A549 (cell line): ENCODE data around the gene SLC6A6.

ENCODE experiments used
- CBX2 ChIP-seq: fragments of 200-600 bp; sonication (generic); IDR thresholded peaks from 2 replicates; pipeline ENCODE4 v1.6.1; 2016; ENCODE audit warnings: low read depth, mild to moderate bottlenecking, borderline replicate concordance
- CHD2 ChIP-seq: fragments of 150-350 bp; IDR thresholded peaks from 2 replicates; pipeline ENCODE4 v1.6.1; 2014; ENCODE audit warnings: low read length; ENCODE audit not compliant: partially characterized antibody
- MAFK ChIP-seq: fragments of 450-650 bp; IDR thresholded peaks from 2 replicates; pipeline ENCODE4 v1.6.1; 2014; ENCODE audit not compliant: partially characterized antibody
- RAD21 ChIP-seq, 2 experiments: fragments of >200 bp in 1 of 2; sonication (Bioruptor Twin) in 1 of 2; formaldehyde crosslinking in 1 of 2; IDR thresholded peaks in 1 of 2; conservative IDR thresholded peaks in 1 of 2; 2 replicates in 1 of 2; 3 replicates in 1 of 2; pipeline ENCODE4 v1.6.1; 2012 to 2018; ENCODE audit warnings: inconsistent platforms in 1 of 2
- TF ChIP-seq, protein P1 (sequence below): fragments of 450-650 bp; IDR thresholded peaks from 2 replicates; pipeline ENCODE4 v1.6.1; 2014; ENCODE audit warnings: antibody characterized with exemption
- TF ChIP-seq, protein P2 (sequence below): IDR thresholded peaks from 2 replicates; pipeline ENCODE4 v1.6.1; 2012
- TF ChIP-seq, protein P3 (sequence below): fragments of >200 bp; sonication (Bioruptor Twin); formaldehyde crosslinking; IDR thresholded peaks from 3 replicates; pipeline ENCODE4 v1.5.1; 2016
- TF ChIP-seq, protein P4 (sequence below): fragments of 200-600 bp; sonication (generic); IDR thresholded peaks from 2 replicates; pipeline ENCODE4 v1.6.1; 2016; ENCODE audit warnings: antibody characterized with exemption, mild to moderate bottlenecking, moderate library complexity

DNA sequence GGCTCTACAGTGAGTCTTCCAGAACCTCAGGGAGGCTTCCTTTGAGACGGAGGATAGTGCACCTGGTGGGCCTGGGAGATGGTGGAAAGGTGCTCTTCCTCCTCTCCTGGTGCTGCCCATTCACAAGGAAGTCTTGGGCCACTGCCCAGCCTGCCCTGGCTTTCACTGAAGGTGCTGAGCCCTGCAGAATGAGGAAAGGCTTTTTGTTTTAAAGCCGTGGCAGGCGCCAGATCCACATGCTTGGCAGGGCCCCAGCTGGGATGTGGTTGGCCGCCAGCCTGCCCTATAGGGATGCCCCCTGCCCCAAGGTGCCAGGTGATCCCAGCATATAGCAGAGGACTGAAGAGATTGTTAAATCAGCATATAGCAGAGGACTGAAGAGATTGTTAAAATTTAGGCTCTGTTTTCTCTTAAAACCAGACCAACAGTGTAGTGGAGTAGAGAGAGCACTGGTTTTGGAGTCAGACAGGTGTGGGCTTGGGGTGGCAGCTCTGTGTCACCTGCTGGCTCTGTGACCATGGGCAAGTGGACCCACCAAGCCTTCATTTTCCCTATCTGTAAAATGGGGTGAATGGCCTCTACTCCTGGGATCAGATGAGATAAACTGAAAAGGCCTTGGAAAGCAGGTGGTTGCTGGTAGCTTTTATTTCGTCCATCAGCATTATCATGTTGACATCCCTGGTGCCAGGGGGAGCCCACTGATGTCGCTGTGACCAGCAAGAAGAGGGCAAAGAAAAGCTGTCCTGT lies 53.3 kb downstream of the SLC6A6 start:
- TF ChIP-seq, protein P1, sequence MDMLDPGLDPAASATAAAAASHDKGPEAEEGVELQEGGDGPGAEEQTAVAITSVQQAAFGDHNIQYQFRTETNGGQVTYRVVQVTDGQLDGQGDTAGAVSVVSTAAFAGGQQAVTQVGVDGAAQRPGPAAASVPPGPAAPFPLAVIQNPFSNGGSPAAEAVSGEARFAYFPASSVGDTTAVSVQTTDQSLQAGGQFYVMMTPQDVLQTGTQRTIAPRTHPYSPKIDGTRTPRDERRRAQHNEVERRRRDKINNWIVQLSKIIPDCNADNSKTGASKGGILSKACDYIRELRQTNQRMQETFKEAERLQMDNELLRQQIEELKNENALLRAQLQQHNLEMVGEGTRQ, result no peak
- no peak for TF ChIP-seq RAD21 (conservative IDR thresholded peaks at IDR 0.05 in 1 of 2, IDR thresholded peaks at IDR 0.05 in 1 of 2)
- TF ChIP-seq CHD2, result no peak
- TF ChIP-seq, protein P2, sequence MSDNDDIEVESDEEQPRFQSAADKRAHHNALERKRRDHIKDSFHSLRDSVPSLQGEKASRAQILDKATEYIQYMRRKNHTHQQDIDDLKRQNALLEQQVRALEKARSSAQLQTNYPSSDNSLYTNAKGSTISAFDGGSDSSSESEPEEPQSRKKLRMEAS, result no peak
- TF ChIP-seq, protein P3, sequence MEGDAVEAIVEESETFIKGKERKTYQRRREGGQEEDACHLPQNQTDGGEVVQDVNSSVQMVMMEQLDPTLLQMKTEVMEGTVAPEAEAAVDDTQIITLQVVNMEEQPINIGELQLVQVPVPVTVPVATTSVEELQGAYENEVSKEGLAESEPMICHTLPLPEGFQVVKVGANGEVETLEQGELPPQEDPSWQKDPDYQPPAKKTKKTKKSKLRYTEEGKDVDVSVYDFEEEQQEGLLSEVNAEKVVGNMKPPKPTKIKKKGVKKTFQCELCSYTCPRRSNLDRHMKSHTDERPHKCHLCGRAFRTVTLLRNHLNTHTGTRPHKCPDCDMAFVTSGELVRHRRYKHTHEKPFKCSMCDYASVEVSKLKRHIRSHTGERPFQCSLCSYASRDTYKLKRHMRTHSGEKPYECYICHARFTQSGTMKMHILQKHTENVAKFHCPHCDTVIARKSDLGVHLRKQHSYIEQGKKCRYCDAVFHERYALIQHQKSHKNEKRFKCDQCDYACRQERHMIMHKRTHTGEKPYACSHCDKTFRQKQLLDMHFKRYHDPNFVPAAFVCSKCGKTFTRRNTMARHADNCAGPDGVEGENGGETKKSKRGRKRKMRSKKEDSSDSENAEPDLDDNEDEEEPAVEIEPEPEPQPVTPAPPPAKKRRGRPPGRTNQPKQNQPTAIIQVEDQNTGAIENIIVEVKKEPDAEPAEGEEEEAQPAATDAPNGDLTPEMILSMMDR, result no peak
- TF ChIP-seq, protein P4, sequence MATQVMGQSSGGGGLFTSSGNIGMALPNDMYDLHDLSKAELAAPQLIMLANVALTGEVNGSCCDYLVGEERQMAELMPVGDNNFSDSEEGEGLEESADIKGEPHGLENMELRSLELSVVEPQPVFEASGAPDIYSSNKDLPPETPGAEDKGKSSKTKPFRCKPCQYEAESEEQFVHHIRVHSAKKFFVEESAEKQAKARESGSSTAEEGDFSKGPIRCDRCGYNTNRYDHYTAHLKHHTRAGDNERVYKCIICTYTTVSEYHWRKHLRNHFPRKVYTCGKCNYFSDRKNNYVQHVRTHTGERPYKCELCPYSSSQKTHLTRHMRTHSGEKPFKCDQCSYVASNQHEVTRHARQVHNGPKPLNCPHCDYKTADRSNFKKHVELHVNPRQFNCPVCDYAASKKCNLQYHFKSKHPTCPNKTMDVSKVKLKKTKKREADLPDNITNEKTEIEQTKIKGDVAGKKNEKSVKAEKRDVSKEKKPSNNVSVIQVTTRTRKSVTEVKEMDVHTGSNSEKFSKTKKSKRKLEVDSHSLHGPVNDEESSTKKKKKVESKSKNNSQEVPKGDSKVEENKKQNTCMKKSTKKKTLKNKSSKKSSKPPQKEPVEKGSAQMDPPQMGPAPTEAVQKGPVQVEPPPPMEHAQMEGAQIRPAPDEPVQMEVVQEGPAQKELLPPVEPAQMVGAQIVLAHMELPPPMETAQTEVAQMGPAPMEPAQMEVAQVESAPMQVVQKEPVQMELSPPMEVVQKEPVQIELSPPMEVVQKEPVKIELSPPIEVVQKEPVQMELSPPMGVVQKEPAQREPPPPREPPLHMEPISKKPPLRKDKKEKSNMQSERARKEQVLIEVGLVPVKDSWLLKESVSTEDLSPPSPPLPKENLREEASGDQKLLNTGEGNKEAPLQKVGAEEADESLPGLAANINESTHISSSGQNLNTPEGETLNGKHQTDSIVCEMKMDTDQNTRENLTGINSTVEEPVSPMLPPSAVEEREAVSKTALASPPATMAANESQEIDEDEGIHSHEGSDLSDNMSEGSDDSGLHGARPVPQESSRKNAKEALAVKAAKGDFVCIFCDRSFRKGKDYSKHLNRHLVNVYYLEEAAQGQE, result no peak
- no peak for TF ChIP-seq MAFK
- no peak for TF ChIP-seq CBX2
